ENCODE measurements around the gene SGCB.

Gene SGCB

GRCh38 chr4:52005604-52006273, 32.4 kb downstream of the SGCB start:
- ATAC-seq, result no peak
- no peak for TF ChIP-seq PPARA (CRISPR knock-in tag; IDR thresholded peaks at IDR 0.05; ENCODE audit: borderline replicate concordance)
- no peak for TF ChIP-seq ZNF8 (CRISPR knock-in tag; IDR thresholded peaks at IDR 0.05)
- no peak for TF ChIP-seq ZNF565 (CRISPR knock-in tag; conservative IDR thresholded peaks at IDR 0.05; ENCODE audit: low read depth)
- TF ChIP-seq ZNF70 (CRISPR knock-in tag; IDR thresholded peaks at IDR 0.05), result no peak
- TF ChIP-seq TSHZ2 (CRISPR knock-in tag; IDR thresholded peaks at IDR 0.05), result no peak
- TF ChIP-seq ESRRG (CRISPR knock-in tag; IDR thresholded peaks at IDR 0.05), result no peak
- no peak for TF ChIP-seq PATZ1 (CRISPR knock-in tag; IDR thresholded peaks at IDR 0.05; ENCODE audit: borderline replicate concordance)
- no peak for TF ChIP-seq ISL1 (CRISPR knock-in tag; IDR thresholded peaks at IDR 0.05)
- no peak for TF ChIP-seq CSRNP3 (CRISPR knock-in tag; IDR thresholded peaks at IDR 0.05)
- TF ChIP-seq CSDC2 (CRISPR knock-in tag; IDR thresholded peaks at IDR 0.05), result no peak
- no peak for TF ChIP-seq ZFP3 (CRISPR knock-in tag; IDR thresholded peaks at IDR 0.05)
- TF ChIP-seq CREB5 (CRISPR knock-in tag; IDR thresholded peaks at IDR 0.05; ENCODE audit: low read depth), result no peak

- ATAC-seq, result no peak
- TF ChIP-seq CSDC2 (CRISPR knock-in tag; IDR thresholded peaks at IDR 0.05) (no peak), ZC3H10 (CRISPR knock-in tag; IDR thresholded peaks at IDR 0.05) (no peak), OSR1 (CRISPR knock-in tag; IDR thresholded peaks at IDR 0.05) (no peak), CREB5 (CRISPR knock-in tag; IDR thresholded peaks at IDR 0.05; ENCODE audit: low read depth) (no peak), ESRRG (CRISPR knock-in tag; IDR thresholded peaks at IDR 0.05) (no peak)
Measured at GRCh38 chr4:52004414-52004813, 33.7 kb downstream of the SGCB start.

GRCh38 chr4:52001616-52002015, 36.5 kb downstream of the SGCB start:
- no peak for ATAC-seq
- TF ChIP-seq ZNF70 (CRISPR knock-in tag; IDR thresholded peaks at IDR 0.05), result no peak
- TF ChIP-seq TCF4 (CRISPR knock-in tag; IDR thresholded peaks at IDR 0.05; ENCODE audit: borderline replicate concordance), result no peak
- no peak for TF ChIP-seq RARB (CRISPR knock-in tag; IDR thresholded peaks at IDR 0.05)
- no peak for TF ChIP-seq CSRNP3 (CRISPR knock-in tag; IDR thresholded peaks at IDR 0.05)
- TF ChIP-seq ZNF8 (CRISPR knock-in tag; IDR thresholded peaks at IDR 0.05), result no peak
- TF ChIP-seq CSDC2 (CRISPR knock-in tag; IDR thresholded peaks at IDR 0.05), result no peak
- no peak for TF ChIP-seq PPARA (CRISPR knock-in tag; IDR thresholded peaks at IDR 0.05; ENCODE audit: borderline replicate concordance)
- TF ChIP-seq GLIS3 (CRISPR knock-in tag; IDR thresholded peaks at IDR 0.05), result no peak
- no peak for TF ChIP-seq POU6F1 (CRISPR knock-in tag; IDR thresholded peaks at IDR 0.05; ENCODE audit: borderline replicate concordance, low read depth)
- TF ChIP-seq ZC3H10 (CRISPR knock-in tag; IDR thresholded peaks at IDR 0.05), result no peak
